ENCODE data around the gene CRHR2. TPM values are rescaled to one million over a fixed set of nuclear protein-coding genes. Genes with fewer than 3 reads are reported as not detected.

Gene CRHR2
- total and polyA plus RNA-seq, 2 of the 4 experiments (the other 2 are of a cell fraction) = not detected

GRCh38 chr7:30633223-30633622 lies 49.0 kb downstream of the CRHR2 start:
- TF ChIP-seq MXI1 (IDR thresholded peaks at IDR 0.05; ENCODE audit: borderline replicate concordance, low read depth, low read length) (no peak), CEBPB (IDR thresholded peaks at IDR 0.05; ENCODE audit: low read depth, low read length) (no peak), RFX5 (IDR thresholded peaks at IDR 0.05; ENCODE audit: low read depth, low read length) (no peak), MAZ (IDR thresholded peaks at IDR 0.05; ENCODE audit: borderline replicate concordance, low read depth, low read length) (no peak), CHD1 (IDR thresholded peaks at IDR 0.05; ENCODE audit: low read depth, low read length) (no peak), SMC3 (IDR thresholded peaks at IDR 0.05; ENCODE audit: low read depth, low read length) (no peak), FOS (IDR thresholded peaks at IDR 0.05; ENCODE audit: low read depth, low read length) (no peak), MAFK (IDR thresholded peaks at IDR 0.05; ENCODE audit: low read depth, low read length) (no peak), RAD21 (IDR thresholded peaks at IDR 0.05; ENCODE audit: low read length) (no peak), CTCF (conservative IDR thresholded peaks at IDR 0.05; ENCODE audit: low read depth, low read length) (no peak), NFE2L2 (IDR thresholded peaks at IDR 0.05; ENCODE audit: low read depth, low read length) (no peak)
- TF ChIP-seq, protein P1, sequence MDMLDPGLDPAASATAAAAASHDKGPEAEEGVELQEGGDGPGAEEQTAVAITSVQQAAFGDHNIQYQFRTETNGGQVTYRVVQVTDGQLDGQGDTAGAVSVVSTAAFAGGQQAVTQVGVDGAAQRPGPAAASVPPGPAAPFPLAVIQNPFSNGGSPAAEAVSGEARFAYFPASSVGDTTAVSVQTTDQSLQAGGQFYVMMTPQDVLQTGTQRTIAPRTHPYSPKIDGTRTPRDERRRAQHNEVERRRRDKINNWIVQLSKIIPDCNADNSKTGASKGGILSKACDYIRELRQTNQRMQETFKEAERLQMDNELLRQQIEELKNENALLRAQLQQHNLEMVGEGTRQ (IDR thresholded peaks at IDR 0.05; ENCODE audit: low read depth, low read length) = no peak
- ChIA-PET POLR2A (ENCODE audit: unreplicated experiment) (no interaction called here), CTCF (no interaction called here)
- DNase-seq = no peak
- Histone ChIP-seq H3K4me1 (ENCODE audit: control insufficient read depth, insufficient read depth, low read length) (no peaks in the 10 kb centered on the region), H2BK20ac (ENCODE audit: low read depth, low read length) (no peak overlapping the region), H2AK9ac (replicated peaks; ENCODE audit: low read depth, low read length, poor library complexity) (no peak overlapping the region), H4K20me1 (ENCODE audit: insufficient read depth, low read length) (peaks cover 35% of the 10 kb centered on the region), H2BK120ac (ENCODE audit: low read depth, low read length) (no peak overlapping the region), H3K9me1 (ENCODE audit: insufficient read depth, low read length) (peaks cover 3% of the 10 kb centered on the region; the same call in 1 of the 2 replicates), H3K23ac (ENCODE audit: low read depth, low read length) (no peak overlapping the region), H3K56ac (ENCODE audit: extremely low read depth, insufficient read depth, low read length) (no peak overlapping the region), H3K9me3 (ENCODE audit: control insufficient read depth, insufficient read depth, low read length) (no peaks in the 10 kb centered on the region), H2AK5ac (ENCODE audit: low read depth, low read length) (no peak overlapping the region), H2BK5ac (ENCODE audit: low read depth, low read length, poor library complexity, severe bottlenecking) (no peak overlapping the region), H3K27me3 (ENCODE audit: control insufficient read depth, insufficient read depth, low read length) (no peaks in the 10 kb centered on the region), H4K8ac (ENCODE audit: low read depth in 2 of 2, low read length in 2 of 2) (no peak overlapping the region), H4K91ac (ENCODE audit: insufficient read depth, low read depth, low read length) (no peak overlapping the region), H2AFZ (replicated peaks; ENCODE audit: low read length, poor library complexity) (no peak overlapping the region), H3K4ac (ENCODE audit: low read depth, low read length) (no peak overlapping the region), H3K4me2 (ENCODE audit: low read depth, low read length) (no peak overlapping the region), H4K5ac (ENCODE audit: low read depth, low read length) (no peak overlapping the region), H3K27ac (ENCODE audit: insufficient read depth, low read length) (no peak overlapping the region), H3K4me3 (ENCODE audit: insufficient read depth, low read depth, low read length) (no peak overlapping the region), H3K36me3 (ENCODE audit: control insufficient read depth, insufficient read depth, low read length) (peaks cover 50% of the 10 kb centered on the region), H3K18ac (ENCODE audit: low read depth, low read length) (no peak overlapping the region), H2BK15ac (ENCODE audit: low read depth, low read length) (no peak overlapping the region), H3K79me1 (ENCODE audit: low read depth in 1 of 2, low read length in 2 of 2) (peaks cover 32 to 42% of the 10 kb centered on the region in 2 experiments; a peak in 3 of 4 replicates), H3K14ac (replicated peaks; ENCODE audit: low read depth, low read length) (no peak overlapping the region), H3K9ac (ENCODE audit: low read depth, low read length) (no peak overlapping the region)
- no CpG with 5 or more reads among the region's 3 CpGs for WGBS, 2 experiments (ENCODE audit: extremely low coverage in 2 of 2, insufficient read length in 1 of 2)
- ATAC-seq (ENCODE audit: low read depth) = no peak
- dilution Hi-C loops (cut with HindIII; ENCODE audit: low sequenced_read_pairs, unreplicated experiment) = no loop called here
- BruUV-seq (replicated peaks) = no TSS peak
- intact Hi-C loops (cut with micrococcal nuclease) = loop anchor here (5.0 kb wide), 1 partner anchor 36 kb away; no protein-coding TSS in a partner anchor
- in situ Hi-C loops (cut with MboI; ENCODE audit: low sequenced_read_pairs) = no loop called here
